Activated CD8-positive, alpha-beta memory T cell treated with anti-CD3 and anti-CD28 coated beads for 4 hours (primary cell): ENCODE results near the gene UBXN6.

Source experiments
- DNase-seq, 2 donors: peaks; one replicate each; pipeline ENCODE4 v3.0.0-alpha.2; 2020; ENCODE audit warnings: low read depth in 2 of 2

Gene UBXN6

GRCh38 chr19:4439243-4439642, 18.4 kb downstream of the UBXN6 start:
- no peak for DNase-seq

- no peak for DNase-seq
Measured at GRCh38 chr19:4437103-4437502, 20.5 kb downstream of the UBXN6 start.

- no peak for DNase-seq
Measured at GRCh38 chr19:4436231-4436630, 21.4 kb downstream of the UBXN6 start.

- DNase-seq, result no peak
Measured at GRCh38 chr19:4434391-4434790, 23.2 kb downstream of the UBXN6 start.

- no peak for DNase-seq
Measured at GRCh38 chr19:4432918-4433506, 24.6 kb downstream of the UBXN6 start.

- DNase-seq, result no peak
Measured at GRCh38 chr19:4431808-4432674, 25.6 kb downstream of the UBXN6 start.

GRCh38 chr19:4431296-4431695, 26.3 kb downstream of the UBXN6 start:
- DNase-seq, result no peak

GRCh38 chr19:4430760-4431159, 26.8 kb downstream of the UBXN6 start:
- no peak for DNase-seq

GRCh38 chr19:4429771-4430171, 27.8 kb downstream of the UBXN6 start:
- DNase-seq, result no peak

- DNase-seq, result no peak
Measured at GRCh38 chr19:4429256-4429655, 28.3 kb downstream of the UBXN6 start.

GRCh38 chr19:4428326-4428975, 29.1 kb downstream of the UBXN6 start:
- DNase-seq, result no peak

- DNase-seq, result no peak
Measured at GRCh38 chr19:4425537-4425936, 32.1 kb downstream of the UBXN6 start.

GRCh38 chr19:4423416-4424126, 34.0 kb downstream of the UBXN6 start:
- DNase-seq, result no peak

- DNase-seq, result no peak
Measured at GRCh38 chr19:4416268-4416667, 41.3 kb downstream of the UBXN6 start.

- no peak for DNase-seq
Measured at GRCh38 chr19:4415352-4415751, 42.2 kb downstream of the UBXN6 start.

- DNase-seq, result no peak
Measured at GRCh38 chr19:4414800-4415321, 42.7 kb downstream of the UBXN6 start.

- DNase-seq, result no peak
Measured at GRCh38 chr19:4414144-4414799, 43.3 kb downstream of the UBXN6 start.

- DNase-seq, result no peak
Measured at GRCh38 chr19:4413588-4413987, 44.0 kb downstream of the UBXN6 start.

- DNase-seq, result no peak
Measured at GRCh38 chr19:4409123-4409933, 48.3 kb downstream of the UBXN6 start.

GRCh38 chr19:4406626-4407025, 51.0 kb downstream of the UBXN6 start:
- DNase-seq, result no peak

- DNase-seq, result no peak
Measured at GRCh38 chr19:4405977-4406376, 51.6 kb downstream of the UBXN6 start.
